ENCODE measurements around the gene EPB42.

EPB42 gene

DNA sequence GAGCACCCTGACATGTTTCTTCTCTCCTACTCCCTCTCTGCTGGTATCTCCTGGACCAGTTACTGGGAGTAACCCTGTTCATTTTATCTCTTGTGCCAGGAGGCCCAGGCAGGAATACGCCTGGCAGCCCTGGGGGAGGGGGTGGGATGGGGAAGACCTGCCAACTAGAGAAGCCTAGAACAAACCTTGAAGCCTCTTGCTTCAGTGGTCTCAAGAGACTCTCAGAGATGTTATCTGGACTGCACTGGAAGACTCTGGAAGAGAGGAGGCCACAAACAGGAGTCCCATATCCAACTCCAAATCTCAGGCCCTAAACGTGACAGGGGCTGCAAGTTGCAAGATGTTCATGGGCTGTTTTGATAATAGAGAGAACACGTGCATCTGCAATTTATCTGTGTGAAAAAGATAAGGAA, at the start of gene EPB42:
Gene EPB42, minus strand, starts transcription at position 28 of the 413 bp plus-strand sequence. CDS start 193 bp downstream, outside the sequence.
- no peak for DNase-seq

DNA sequence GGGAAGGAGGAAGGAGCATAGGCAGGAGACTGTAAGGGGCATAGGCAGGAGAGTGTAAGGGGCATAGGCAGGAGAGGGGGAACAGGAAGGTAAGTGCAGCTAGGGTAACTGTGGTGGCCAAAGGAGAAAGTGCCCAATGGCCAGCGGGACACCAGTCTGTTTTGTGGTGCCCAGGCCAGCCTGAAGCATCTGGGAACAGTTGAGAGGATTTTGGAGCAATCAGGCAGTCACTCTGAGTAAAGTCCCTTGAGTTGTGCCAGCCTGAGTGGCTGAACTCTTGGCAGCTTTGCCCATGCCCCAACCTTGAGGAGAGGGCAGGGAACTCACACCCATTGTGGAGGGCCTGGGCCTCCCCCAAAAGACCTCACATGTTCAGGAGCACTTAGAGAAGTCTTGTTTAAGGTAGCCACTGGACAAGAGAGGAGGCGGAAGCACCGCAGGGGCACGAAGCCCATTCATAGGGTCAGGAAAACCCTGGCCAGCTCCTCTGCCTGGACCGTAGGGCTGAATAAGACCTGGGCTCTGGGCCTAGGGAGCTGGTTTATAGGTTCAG, 49.4 kb upstream of the EPB42 start:
- DNase-seq, result peak in 9 of 56 donors; percentile 6 to 32 (median 16)

DNA sequence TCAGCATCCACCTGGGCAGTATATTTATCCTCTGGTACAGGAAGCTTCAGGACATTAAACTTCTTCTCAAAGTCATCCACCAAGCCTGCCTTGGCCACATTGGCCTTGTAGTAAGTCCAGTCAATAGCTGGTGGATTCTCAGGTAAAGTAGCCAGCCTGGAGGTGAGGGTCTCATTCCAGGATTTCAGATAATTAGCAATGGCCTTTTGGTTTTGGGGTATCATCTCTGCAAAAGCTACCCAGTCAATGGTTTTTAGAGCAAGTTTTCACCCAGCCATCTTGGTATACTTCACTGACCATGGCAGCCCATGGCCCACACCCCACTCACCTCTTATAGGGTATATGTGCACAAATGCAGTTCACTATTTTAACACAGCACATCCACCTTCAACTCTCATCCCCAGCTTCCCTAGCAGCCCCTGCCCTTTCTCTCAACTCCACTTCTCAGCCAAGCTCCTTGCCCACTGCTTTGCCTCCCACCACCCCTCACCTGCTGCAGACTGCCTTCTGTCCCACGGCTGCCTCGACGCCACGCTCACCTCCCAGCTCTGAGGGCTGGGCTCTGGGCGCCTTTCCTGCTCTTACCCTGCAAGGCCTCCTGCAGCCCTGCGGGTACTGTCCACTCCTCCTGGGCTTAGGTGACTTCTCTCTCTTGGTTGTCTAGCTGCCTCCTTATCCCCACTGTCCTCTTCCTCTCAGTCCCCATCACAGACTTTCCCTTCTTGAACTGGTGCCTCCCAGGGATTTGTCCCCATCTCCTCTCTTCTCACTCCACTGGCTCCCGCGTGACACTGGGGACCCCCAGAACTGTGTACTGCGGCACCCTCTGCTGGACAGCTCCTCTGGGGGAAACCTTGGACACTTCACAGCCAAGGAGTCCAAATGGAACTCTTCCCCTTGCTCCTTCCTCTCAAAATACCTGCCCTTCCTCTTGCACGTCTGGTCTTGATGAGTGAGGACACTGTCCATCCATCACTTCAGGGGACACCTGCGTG, 47.6 kb upstream of the EPB42 start:
- peak in 6 of 56 donors; percentile 4 to 22 (median 10) for DNase-seq

DNA sequence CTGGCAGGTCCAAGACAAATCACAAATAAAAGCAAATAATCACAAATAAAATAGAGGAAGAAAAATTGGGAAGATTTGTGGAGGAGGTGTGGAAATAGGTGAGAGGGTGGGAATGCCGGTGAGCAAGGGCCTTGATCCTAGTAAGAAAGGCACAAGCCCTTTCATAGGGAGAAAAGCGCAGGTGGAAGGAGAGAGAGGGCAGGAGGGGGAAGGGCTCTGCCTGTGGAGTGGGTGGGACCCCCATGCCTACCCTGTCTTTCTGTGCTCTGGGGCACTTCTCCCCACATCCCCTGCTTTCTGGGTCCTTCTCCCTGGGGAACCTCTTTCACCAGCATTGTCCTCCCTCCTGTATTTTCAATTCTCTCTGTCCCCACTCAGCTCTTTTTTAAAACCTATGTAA, 46.6 kb upstream of the EPB42 start:
- no peak for DNase-seq

DNA sequence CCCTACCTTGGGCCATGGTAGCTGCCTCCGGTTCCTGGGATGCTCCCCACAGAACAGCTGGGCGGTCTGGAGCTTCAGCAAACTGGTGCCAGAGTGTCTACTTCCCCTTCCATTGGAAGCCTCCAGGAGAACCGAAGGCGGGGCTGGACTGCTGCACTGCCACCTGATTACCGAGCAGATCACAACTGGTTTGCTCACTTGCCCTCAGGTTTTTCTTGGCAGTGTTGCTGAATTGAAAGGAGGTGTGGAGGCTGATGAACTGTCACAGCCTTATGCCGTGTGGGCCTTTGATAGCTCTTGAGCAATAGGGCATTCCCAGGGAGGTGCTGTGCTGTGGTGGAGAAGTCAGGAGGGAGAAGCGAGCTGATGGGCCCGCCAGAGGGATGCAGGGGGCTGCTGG, 46.0 kb upstream of the EPB42 start, which contains the start of gene TGM5:
Gene TGM5, minus strand, starts transcription at position 95 of the 400 bp plus-strand sequence. Its CDS starts 79 bp downstream, at position 16.
- DNase-seq, result no peak

DNA sequence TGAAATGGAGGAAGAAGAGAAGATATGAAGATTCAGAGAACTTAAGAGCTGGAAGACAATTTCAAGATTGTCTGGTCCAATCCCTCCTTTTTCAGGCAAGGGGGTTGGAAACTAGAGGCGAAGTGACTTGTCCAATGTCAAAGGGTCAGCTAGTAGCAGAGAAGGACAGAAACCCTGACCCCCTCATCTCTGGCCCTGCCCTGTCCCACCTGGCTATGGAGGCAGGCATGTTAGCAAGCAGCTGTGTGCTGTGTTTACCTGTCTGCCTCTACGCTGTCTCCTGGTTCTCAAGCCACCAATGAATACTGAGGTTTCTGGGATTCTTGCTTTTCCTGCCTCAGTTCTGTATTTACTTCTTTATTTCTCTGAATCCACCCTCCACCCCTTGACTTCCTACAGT, 45.6 kb upstream of the EPB42 start:
- no peak for DNase-seq

DNA sequence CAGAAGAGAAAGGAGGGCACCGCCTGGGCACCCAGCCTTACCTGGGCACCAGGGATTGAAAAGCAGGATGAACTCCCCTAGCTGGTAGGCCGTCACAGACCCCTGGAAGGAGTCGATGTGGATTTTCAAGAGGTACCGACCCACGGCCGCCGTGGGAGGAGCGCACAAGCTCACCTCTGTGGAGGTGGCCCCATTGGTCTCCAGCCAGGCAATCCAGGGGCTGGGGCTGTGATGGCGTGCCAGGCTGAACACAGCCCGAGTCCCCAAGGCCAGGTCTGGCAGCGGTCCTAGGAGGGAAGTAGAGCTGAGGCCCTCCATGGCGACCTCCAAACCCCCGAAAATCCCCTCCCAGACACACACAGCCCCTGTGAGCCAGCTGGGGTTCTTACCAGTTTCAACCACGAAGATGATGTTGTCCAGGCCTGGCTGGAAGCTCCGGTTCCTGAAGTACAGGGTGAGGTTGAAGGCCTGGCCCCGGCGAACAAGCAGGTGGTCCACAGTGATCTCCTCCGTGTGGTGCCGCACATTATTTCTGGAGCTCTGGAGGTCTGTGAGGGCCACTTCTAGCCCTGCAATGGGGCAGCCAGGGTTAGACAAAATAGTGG, 39.3 kb upstream of the EPB42 start:
- DNase-seq, result no peak

DNA sequence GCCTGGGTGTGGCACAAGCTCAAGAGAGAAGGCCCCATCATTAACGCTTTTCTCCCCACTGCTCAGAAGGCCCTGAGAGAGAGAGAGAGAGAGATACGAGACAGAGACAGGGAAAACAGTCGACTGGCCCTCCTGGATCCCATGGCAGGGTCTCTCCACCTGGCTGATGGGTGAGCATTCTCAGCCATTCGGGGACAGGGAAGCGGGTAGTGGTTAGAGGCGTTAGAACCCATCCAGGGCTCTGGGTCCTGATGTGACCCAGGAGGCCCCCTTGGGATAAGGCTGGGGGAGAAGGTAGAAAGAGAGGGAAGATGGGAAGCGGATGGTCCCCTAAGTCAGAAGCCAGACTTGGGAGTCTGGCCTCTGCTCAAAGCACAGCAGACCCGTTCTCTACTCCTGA, 38.0 kb upstream of the EPB42 start:
- DNase-seq, result no peak

DNA sequence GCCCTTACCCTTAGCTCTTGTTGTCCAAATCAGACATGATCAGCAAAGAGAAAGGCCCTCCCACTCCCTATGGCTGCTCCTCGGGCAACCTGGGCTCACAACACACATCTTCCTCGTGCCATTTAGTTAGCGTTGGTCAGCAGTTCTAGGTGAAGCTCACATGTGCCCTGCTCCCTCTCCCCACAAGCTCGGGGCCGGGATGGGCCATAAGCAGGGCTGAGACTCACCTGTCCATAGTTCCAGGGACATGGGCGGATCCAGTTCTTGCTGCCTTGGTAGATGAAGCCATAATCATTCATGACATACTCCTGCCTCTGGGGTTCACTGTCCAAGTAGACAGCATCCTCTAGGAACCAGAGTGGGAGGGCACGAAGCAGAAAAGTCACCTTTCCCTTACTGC, 35.5 kb upstream of the EPB42 start:
- no peak for DNase-seq

DNA sequence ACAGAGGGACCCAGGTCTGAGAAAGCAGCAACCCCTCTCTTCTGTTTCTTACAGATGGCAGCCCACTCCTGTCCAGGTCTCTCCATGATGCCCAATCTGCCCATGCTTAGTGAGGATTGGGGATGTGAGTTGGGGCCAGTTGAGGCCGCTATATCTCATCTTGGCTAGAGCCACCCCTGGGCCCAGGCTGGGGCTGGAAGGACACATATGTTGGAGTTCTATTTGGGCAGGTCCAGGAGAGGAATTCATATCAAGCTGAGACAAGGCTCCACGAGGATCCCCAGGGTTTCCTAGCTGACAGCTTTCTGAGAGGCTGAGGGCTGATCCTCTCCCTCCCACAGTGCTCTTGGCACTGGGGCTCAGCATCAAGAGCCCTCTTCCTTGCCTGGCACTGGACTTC, 34.6 kb upstream of the EPB42 start:
- no peak for DNase-seq

DNA sequence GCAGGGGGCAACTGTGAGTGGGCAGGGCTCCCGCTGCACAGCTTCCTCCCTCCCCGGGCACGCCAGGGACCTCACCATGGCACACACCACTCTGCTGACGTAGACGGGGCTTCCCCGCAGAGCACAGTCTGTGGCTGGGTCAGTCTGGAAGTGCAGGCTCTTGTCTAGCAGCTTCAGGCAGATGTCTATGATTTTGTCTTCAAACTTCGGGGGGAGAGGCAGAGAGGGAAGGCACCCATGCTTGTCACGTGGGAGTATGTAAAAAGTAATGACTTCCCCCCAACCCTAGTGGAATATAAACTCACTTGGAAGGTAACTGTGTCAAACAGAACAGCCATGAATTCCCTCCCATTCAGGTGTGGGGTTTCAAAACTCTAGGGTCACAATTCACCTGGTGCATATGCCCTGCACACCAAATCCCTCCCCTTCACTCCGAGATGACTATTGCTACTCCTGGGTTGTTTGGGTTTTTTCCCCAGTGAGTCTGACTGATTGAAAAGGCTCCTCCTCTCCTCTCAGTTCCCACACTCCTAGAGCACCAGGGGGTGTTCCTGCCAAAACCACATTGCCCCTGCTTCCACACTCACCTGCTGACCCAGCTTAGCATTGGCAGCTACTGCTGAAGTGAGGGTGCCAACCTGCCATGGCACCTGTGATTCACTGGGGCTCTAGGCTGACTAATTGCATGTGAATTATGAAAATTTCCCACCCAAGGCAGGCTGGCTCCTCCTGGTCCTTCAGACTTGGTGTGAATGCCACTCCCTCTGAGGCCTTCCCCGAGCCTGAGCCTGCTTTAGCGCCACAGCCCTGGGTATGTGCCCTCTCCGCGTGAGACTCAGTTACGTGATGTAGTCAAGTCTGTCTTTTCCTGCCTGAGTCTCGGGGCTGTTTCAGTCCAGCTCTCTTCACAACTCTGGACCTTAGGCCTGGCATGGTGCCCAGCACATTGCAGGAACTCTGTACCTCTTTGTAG, 32.9 kb upstream of the EPB42 start:
- peak in 3 of 56 donors; percentile 3 to 21 (median 4) for DNase-seq

DNA sequence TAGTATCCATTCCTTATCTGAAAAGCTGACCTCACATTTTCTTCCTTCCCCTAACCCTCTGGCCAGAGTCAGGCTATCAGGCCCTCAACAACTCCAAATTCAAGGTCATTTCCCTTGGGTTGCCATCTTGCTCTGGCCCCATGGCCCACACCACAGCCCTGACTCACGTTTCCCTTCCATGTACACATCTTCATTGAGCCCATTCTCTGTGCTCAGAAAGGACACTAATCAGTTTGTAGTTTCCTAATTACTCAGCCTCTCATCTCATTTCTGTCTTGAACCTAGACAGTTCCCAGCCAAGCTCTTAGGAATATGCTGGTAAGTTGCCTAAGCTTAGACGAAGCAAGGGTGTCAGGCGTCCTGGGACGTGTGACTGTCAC, 31.0 kb upstream of the EPB42 start:
- no peak for DNase-seq

DNA sequence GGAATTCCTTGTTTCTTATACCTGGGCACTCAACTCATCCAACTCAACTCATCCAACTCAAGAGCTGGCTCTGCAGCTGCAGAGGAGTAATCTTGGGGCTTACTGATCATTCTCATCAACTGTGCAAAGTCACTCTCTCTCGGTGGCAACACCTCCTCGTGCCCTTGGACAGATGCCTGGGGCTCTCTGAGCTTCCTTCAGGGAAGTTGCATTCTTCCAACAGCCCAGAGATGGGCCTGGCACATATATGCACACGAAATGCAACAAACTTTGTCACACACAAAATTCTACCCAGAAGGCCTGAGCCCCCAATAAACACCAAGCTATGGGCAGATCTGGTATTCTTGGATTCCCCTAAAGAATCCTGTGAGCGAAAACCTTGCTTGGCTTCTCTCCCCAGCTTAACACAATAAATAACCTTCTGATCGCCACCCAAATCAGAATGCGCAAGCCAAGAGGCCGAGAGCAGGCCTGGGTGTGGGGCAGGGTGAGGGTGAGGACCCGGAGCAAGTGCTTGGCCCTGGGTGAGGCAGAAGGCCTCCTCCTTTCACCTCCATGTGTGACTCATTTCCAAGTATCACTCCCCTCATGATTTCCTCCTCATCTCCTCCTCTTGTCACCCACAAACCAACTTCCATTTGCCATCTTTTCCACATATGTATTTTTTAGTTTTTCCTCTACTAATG, 30.5 kb upstream of the EPB42 start:
- no peak for DNase-seq

DNA sequence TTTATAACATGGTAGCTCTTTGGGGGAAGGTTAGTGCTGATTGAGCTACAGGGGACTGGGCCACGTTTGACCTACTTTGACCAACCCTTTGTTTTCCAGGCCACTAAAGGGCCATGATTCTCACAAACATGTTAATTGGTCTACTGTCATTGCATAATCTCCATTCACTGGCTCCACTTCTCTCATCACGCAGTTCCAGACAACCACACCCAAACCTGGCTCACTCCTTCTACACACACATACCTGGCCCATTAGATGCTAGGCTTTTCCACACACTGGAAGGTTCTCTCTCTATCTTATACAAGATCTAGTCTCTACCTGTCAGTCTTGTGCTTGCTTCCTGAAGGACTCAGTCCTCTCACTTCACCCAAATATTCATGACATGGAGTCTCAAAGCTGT, 30.0 kb upstream of the EPB42 start:
- DNase-seq, result no peak

DNA sequence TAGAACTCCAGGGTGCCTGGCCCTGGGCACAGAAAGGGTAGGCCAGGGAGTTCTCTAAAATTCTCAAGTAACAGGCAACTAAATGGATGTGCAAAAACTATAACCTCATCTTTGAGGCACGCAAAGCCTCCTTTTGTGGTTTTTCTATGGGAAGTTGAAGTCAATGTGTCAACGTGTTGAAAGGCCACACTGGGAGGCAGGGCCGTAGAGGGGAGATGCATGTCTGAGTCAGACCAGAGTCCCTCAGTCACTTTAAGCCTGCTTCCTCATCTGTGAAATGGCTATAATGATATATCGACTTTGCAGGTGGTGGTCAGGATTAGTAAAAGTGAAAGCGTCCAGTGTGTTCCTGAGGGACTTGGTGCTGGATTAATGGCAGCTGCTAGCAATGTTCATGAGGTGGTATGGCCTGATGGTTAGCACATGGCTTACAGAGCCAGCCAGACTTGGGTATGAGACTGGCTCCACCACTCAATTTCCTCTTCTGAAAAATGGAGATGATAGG, 28.9 kb upstream of the EPB42 start:
- no peak for DNase-seq

DNA sequence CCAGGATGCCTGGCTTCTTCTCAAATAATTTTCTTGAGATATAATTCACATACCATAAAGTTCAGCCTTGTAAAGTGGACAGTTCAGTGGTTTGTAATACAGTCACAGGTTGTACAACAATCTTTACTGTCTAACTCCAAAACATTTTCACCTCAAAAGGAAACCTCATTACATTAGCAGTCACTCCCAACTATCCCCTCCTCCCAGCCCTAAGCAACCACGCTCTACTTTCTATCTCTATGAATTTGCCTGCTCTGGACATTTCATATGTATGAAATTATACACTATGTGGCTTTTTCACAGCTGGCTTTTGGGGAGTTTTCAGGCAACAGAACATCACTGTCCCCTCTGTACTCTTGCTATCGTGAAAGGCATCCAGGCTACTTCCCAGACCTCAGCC, 28.4 kb upstream of the EPB42 start:
- no peak for DNase-seq

DNA sequence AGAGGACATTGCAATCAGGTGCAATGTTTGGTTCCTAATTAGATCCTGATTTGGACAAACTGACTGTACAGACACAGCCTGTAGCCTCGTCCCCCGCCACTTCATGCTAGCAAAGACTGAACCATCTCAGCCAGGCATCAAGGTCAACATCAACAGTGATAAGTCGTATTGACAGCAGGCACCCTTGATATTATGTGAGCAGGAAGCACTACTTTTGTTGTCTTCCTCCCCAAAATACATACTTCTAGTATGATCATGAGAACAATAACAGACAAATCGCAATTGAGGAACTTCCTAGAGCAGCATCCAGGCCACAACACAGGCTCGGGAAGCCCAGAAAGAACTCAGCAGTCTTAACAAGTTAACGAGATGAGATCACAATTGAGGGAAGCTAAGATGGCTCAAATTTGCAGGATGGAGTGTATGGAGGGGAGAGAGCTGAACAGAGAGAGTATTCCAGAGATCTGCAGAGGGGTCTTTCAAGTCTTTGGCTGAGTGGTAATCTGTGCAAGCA, 25.5 kb upstream of the EPB42 start:
- DNase-seq, result no peak

DNA sequence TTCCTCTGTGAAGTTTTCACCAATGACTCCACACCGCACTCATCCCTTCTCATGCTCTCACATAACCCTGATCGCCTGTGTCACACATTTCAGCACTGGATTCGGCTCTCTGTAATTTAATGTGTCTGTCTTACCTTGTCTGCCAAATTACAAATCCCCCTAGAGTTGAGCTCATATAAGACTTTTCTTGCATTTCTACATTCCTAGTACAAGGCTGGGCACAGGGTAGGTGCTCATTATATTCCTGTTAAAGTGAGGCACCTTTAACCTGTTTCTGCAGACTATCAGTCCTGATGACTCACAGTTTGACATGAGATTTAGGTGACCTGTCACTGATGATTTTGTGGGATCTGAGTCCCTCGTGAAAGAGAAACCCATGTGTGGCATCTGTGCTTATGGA, 23.3 kb upstream of the EPB42 start:
- DNase-seq, result no peak

DNA sequence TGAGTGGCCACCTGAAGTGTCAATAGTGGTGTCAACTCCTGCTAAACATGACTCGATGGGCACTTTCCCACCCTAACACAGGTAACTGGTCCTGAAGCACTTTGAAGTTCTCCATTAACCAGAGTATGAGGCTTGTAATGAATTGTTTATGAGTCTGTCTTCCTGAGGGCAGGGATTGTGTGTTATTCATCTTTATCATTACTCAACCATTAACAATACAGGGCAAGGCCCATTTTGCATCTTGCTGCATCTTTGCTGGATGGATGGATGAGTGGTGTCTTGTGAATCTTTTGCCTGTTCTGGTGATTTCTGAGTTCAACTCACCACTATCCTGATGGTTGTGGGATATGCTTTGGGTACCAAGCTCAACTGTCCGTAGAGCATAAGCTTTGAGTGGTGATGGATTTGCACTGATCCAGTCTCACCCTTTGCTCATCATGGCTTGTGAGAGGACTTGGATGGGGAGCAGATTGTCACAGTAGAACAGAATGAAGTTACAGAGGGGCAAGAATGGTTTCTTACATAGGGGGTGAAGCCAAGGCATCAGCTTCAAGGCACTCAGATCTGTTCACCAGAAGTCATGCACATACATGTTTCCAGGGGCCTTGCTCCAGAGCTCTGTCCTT, 22.3 kb upstream of the EPB42 start:
- DNase-seq, result no peak

DNA sequence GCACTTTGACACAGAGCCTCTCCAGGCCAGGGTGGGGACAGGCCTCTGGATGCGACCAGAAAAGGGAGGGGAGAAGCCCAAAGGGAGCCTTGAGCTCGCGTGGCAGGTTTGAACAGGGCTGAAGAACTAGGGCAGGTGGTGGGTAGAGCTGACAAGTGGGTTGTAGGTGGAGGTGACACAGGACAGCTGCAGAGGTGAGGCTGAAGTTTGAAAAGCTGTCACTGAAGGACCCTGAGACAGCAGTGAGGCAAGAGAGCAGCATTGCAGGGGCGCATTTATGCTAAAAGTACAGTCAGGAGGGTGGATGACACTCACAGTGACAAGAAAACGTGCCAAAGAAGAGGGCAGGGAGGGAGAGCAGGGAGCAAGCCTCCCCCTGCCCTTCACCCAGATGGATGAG, 21.8 kb upstream of the EPB42 start:
- no peak for DNase-seq

Data from amygdala (tissue), 56 donors.